ENCODE measurements around the gene PMM2. TPM values are rescaled to one million over a fixed set of nuclear protein-coding genes. Genes with fewer than 3 reads are reported as not detected.

The PMM2 gene
- total RNA-seq, 1 donor from 2014 or later, result 26.5 TPM

DNA sequence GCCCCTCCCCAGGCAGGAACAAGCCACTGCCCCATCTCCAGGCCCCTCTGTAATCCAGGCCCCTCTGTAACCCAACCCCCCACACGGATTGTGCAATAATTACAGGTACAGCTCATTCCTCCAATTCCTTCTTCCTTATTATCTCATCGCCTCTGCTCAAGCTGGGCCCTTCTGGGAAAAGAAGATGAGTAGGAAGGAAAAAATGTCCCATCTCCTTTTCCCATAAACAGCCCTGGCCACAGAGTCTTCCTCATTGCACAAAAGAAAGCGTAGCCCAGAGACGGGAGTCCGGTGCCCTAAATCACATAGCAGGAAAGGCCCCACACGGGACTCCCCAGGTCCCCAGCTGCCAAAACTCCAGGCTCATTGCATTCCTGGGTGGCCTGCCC, 80.9 kb downstream of the PMM2 start:
- no peak for DNase-seq (ENCODE audit: low spot score, unreplicated experiment)
- no peaks in the 10 kb centered on the region for H3K27me3 Mint-ChIP-seq
- H3K9me3 Mint-ChIP-seq (ENCODE audit: low read depth), result no peaks in the 10 kb centered on the region
- no peak overlapping the region for H3K4me3 Mint-ChIP-seq (ENCODE audit: low read depth)
- H3K36me3 Mint-ChIP-seq (ENCODE audit: insufficient read depth), result no peaks in the 10 kb centered on the region
- H3K4me1 Mint-ChIP-seq (ENCODE audit: low read depth), result no peaks in the 10 kb centered on the region
- TF ChIP-seq, protein P1, sequence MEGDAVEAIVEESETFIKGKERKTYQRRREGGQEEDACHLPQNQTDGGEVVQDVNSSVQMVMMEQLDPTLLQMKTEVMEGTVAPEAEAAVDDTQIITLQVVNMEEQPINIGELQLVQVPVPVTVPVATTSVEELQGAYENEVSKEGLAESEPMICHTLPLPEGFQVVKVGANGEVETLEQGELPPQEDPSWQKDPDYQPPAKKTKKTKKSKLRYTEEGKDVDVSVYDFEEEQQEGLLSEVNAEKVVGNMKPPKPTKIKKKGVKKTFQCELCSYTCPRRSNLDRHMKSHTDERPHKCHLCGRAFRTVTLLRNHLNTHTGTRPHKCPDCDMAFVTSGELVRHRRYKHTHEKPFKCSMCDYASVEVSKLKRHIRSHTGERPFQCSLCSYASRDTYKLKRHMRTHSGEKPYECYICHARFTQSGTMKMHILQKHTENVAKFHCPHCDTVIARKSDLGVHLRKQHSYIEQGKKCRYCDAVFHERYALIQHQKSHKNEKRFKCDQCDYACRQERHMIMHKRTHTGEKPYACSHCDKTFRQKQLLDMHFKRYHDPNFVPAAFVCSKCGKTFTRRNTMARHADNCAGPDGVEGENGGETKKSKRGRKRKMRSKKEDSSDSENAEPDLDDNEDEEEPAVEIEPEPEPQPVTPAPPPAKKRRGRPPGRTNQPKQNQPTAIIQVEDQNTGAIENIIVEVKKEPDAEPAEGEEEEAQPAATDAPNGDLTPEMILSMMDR (IDR thresholded peaks at IDR 0.05; ENCODE audit: unreplicated experiment), result no peak
- no peak overlapping the region for H3K27ac Mint-ChIP-seq

DNA sequence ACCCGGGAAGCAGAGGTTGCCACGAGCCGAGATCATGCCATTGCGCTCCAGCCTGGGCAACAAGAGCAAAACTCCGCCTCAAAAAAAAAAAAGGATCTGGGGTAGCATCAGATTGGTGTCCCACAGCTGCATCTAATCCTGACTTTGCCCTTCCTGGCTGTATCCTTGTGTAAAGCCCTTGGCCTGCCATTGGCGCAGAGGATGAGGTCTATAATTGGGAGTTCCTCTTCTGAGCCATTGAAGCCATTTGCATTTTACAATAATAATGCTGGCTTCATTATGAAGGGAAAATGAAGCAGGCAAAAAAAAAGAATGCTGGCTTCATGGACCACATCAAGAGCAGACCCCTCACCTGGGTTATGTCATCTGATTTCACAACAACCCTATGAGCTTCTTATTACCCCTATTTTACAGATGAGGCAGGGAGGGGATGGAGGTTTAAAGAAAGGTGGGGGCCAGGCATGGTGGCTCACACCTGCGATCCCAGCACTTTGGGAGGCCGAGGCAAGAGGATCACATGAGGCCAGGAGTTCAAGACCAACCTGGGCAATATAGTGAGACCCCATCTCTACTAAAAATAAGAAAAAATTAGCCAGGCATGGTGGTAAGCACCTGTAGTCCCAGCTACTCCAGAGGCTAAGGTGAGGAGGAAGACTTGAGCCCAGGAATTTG, 83.3 kb downstream of the PMM2 start:
- H3K27ac Mint-ChIP-seq, result no peak overlapping the region

DNA sequence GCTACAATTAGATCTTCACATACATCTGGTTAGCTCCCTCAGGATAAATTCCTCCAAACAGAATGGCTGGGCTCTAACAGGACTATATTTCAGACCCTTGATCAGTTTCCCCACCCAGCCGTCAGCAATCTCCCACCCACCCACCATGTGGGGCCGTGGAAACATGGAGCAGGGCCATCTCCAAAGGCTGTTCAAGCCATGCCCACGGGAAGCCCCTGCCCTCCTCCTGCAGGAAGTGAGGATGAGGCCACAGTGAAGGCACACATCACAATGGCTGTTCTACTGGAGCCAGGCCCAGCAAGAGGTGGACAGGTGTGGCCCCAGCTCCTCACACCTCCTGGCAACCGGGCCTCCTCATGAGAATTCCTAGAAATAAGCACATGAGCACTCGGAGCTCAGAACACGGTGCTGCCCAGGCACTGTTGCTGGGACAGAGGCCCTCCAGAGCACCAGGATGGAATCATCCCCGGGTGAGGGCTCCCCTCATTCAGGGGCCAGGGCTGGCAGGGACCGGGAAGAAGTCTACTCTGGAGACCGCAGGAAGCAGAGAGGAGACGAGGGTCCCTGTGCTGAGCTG, 84.5 kb downstream of the PMM2 start, which contains the start of gene LITAFD:
TSS of gene LITAFD (plus strand) at position 311 of the 577 bp plus-strand sequence. CDS start 2,005 bp downstream, outside the sequence.
- Mint-ChIP-seq H3K27me3 (no peaks in the 10 kb centered on the region), H3K4me3 (ENCODE audit: low read depth) (no peak within 1 kb of the TSS), H3K36me3 (ENCODE audit: insufficient read depth) (peaks cover under 1% of the 10 kb centered on the region), H3K27ac (peak within 1 kb of the TSS; percentile 56), H3K4me1 (ENCODE audit: low read depth) (peaks cover 10% of the 10 kb centered on the region), H3K9me3 (ENCODE audit: low read depth) (no peaks in the 10 kb centered on the region)
- DNase-seq (ENCODE audit: low spot score, unreplicated experiment), result no peak
- TF ChIP-seq, protein P1 (IDR thresholded peaks at IDR 0.05; ENCODE audit: unreplicated experiment), result no peak

More for the DNA sequence above, 83.3 kb downstream of the PMM2 start:
- Mint-ChIP-seq H3K4me3 (ENCODE audit: low read depth) (no peak overlapping the region), H3K36me3 (ENCODE audit: insufficient read depth) (no peaks in the 10 kb centered on the region), H3K9me3 (ENCODE audit: low read depth) (no peaks in the 10 kb centered on the region), H3K27me3 (no peaks in the 10 kb centered on the region), H3K4me1 (ENCODE audit: low read depth) (peaks cover 8% of the 10 kb centered on the region)
- TF ChIP-seq, protein P1 (IDR thresholded peaks at IDR 0.05; ENCODE audit: unreplicated experiment), result no peak
- DNase-seq (ENCODE audit: low spot score, unreplicated experiment), result no peak

DNA sequence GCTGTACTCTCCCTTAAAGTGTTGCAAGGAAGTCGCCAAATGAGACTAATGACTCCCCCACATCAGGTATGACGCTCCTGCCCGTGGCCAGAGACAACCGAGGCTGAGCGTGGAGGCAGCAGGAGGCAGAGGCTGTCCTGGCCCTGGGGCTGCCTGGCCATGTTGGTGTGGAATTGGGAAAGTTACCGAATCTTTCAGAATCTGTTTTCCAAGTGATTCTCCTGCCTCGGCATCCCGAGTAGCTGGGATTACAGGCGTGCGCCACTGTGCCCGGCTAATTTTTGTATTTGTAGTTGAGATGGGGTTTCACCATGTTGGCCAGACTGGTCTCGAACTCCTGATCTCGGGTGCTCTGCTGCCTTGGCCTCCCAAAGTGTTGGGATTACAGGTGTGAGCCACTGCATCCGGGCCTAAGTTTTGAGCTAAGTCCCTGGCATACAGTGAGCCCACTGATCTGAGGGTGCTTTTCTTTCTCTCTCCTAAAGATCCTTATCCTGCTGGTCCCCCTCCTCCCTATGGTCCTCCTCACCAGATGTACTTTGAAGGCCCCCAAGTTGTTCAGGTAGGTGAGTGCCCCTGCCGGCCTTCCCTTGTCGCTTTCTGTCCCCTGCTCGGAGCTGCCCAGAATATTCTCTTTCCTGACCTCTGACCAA, 85.2 kb downstream of the PMM2 start:
- no peak for DNase-seq (ENCODE audit: low spot score, unreplicated experiment)
- Mint-ChIP-seq H3K4me3 (ENCODE audit: low read depth) (no peak overlapping the region), H3K4me1 (ENCODE audit: low read depth) (peaks cover 10% of the 10 kb centered on the region), H3K27me3 (no peaks in the 10 kb centered on the region), H3K36me3 (ENCODE audit: insufficient read depth) (peaks cover 4% of the 10 kb centered on the region), H3K27ac (no peak overlapping the region), H3K9me3 (ENCODE audit: low read depth) (no peaks in the 10 kb centered on the region)
- TF ChIP-seq, protein P1 (IDR thresholded peaks at IDR 0.05; ENCODE audit: unreplicated experiment), result no peak
